BLaER1 (cell line): ENCODE data around the gene DHX35.

Experiments used
- H3K27ac ChIP-seq: shearing (Covaris generic); formaldehyde crosslinking; 2 replicates; pipeline ENCODE4 v1.8.1; 2022
- H3K27me3 ChIP-seq: shearing (Covaris generic); formaldehyde crosslinking; 2 replicates; pipeline ENCODE4 v1.8.1; 2022
- H3K36me3 ChIP-seq: shearing (Covaris generic); formaldehyde crosslinking; 2 replicates; pipeline ENCODE4 v1.8.1; 2022
- H3K4me1 ChIP-seq: shearing (Covaris generic); formaldehyde crosslinking; 2 replicates; pipeline ENCODE4 v1.8.1; 2022
- H3K4me2 ChIP-seq: shearing (Covaris generic); formaldehyde crosslinking; 2 replicates; pipeline ENCODE4 v1.8.1; 2022
- H3K4me3 ChIP-seq: shearing (Covaris generic); formaldehyde crosslinking; 2 replicates; pipeline ENCODE4 v1.8.1; 2022
- H3K9ac ChIP-seq: shearing (Covaris generic); formaldehyde crosslinking; 2 replicates; pipeline ENCODE4 v1.8.1; 2022
- H3K9me3 ChIP-seq: shearing (Covaris generic); formaldehyde crosslinking; 2 replicates; pipeline ENCODE4 v1.8.1; 2022
- H4K20me1 ChIP-seq: shearing (Covaris generic); formaldehyde crosslinking; 2 replicates; pipeline ENCODE4 v1.8.1; 2022
- Cebpa-rat ChIP-seq: shearing (Covaris generic); IDR thresholded peaks from 2 replicates; pipeline ENCODE4 v1.8.1; 2022

Gene DHX35

GRCh38 chr20:39036011-39036410 lies 73.9 kb downstream of the DHX35 start:
- Histone ChIP-seq H3K4me1 (peaks cover 27% of the 10 kb centered on the region), H3K9ac (no peak overlapping the region), H4K20me1 (no peaks in the 10 kb centered on the region), H3K36me3 (peaks cover 87% of the 10 kb centered on the region), H3K9me3 (no peaks in the 10 kb centered on the region), H3K4me2 (no peak overlapping the region), H3K27ac (no peak overlapping the region), H3K27me3 (no peaks in the 10 kb centered on the region), H3K4me3 (no peak overlapping the region)
- TF ChIP-seq Cebpa-rat = no peak

DNA sequence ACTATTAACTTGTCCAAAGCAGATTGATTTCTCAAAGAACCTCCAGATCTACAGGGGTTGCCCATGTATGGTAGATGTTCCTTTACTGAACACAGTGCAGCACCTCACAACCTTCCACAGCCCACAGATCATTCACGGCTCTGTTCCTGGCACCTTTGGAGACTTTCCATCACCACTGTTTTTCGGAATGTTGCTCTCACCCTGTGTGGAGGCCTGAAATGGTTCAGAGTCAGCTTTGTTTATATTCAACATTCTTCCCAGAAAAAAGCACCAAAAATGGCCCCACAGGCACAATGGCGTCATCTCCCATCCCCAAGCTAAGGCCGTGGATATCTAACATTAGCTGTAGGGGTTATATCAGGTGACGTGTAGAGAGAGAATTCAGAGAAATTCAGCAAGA lies 74.7 kb downstream of the DHX35 start:
- Histone ChIP-seq H3K4me2 (no peak overlapping the region), H3K9ac (no peak overlapping the region), H3K4me3 (no peak overlapping the region), H3K9me3 (no peaks in the 10 kb centered on the region), H3K4me1 (peaks cover 20% of the 10 kb centered on the region), H3K27me3 (no peaks in the 10 kb centered on the region), H3K27ac (no peak overlapping the region), H4K20me1 (no peaks in the 10 kb centered on the region), H3K36me3 (peaks cover 87% of the 10 kb centered on the region)
- no peak for TF ChIP-seq Cebpa-rat

DNA sequence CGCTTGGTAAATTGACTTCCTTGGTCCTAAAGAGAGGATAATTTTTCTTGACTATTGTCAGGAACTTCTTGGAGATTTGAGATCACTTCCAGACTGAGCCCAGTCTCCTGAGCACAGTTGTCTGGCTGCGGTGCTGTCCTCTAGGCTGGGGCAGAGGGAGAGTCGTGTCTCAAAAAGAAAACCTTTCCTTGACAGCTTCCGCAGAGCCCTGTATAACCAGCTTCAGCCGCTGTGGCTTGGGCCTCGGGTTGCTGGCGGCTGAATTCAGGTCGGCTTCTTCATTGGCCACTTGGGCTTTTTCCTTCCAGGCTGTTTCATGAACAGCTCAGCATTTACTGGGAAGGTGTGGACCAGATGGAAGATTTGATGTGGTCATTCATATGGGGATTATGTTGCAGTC lies 75.9 kb downstream of the DHX35 start:
- H3K36me3 ChIP-seq = peaks cover 92% of the 10 kb centered on the region
- H3K27me3 ChIP-seq = no peaks in the 10 kb centered on the region
- H3K27ac ChIP-seq = no peak overlapping the region
- peaks cover 10% of the 10 kb centered on the region for H3K4me1 ChIP-seq
- no peak overlapping the region for H3K4me3 ChIP-seq
- H3K9ac ChIP-seq = no peak overlapping the region
- H3K4me2 ChIP-seq = no peak overlapping the region
- no peaks in the 10 kb centered on the region for H4K20me1 ChIP-seq
- no peaks in the 10 kb centered on the region for H3K9me3 ChIP-seq
- TF ChIP-seq Cebpa-rat = no peak

GRCh38 chr20:39038495-39038894 lies 76.4 kb downstream of the DHX35 start:
- H3K4me2 ChIP-seq = no peak overlapping the region
- no peak overlapping the region for H3K27ac ChIP-seq
- no peak overlapping the region for H3K9ac ChIP-seq
- no peak overlapping the region for H3K4me3 ChIP-seq
- peaks cover 94% of the 10 kb centered on the region for H3K36me3 ChIP-seq
- H3K9me3 ChIP-seq = no peaks in the 10 kb centered on the region
- H3K4me1 ChIP-seq = peaks cover 6% of the 10 kb centered on the region
- TF ChIP-seq Cebpa-rat = no peak
- H4K20me1 ChIP-seq = no peaks in the 10 kb centered on the region
- H3K27me3 ChIP-seq = no peaks in the 10 kb centered on the region

DNA sequence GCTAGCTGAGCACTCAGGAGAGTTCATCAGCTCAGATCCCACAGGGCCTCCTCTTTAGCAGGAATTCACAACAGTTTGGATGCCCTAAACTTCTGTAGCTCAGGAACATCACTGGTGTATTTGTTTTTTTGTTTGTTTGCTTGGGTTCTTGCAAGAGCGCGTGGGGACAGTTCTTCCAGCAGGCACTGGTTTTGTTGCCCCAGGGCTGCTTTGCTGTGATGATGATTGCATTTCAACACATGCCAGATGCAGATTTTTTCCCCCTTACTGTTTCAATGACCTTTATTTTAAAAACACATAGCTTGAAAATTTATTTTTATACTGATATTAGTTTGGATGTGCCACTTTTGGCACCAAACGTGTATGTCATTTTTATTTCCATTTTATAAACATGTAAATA lies 77.1 kb downstream of the DHX35 start:
- Histone ChIP-seq H3K9me3 (no peaks in the 10 kb centered on the region), H4K20me1 (no peaks in the 10 kb centered on the region), H3K9ac (no peak overlapping the region), H3K4me2 (no peak overlapping the region), H3K4me3 (no peak overlapping the region), H3K27ac (no peak overlapping the region), H3K4me1 (no peaks in the 10 kb centered on the region), H3K36me3 (peaks cover 87% of the 10 kb centered on the region), H3K27me3 (no peaks in the 10 kb centered on the region)
- TF ChIP-seq Cebpa-rat = no peak

GRCh38 chr20:39040116-39040515 lies 78.0 kb downstream of the DHX35 start:
- peaks cover 78% of the 10 kb centered on the region for H3K36me3 ChIP-seq

DNA sequence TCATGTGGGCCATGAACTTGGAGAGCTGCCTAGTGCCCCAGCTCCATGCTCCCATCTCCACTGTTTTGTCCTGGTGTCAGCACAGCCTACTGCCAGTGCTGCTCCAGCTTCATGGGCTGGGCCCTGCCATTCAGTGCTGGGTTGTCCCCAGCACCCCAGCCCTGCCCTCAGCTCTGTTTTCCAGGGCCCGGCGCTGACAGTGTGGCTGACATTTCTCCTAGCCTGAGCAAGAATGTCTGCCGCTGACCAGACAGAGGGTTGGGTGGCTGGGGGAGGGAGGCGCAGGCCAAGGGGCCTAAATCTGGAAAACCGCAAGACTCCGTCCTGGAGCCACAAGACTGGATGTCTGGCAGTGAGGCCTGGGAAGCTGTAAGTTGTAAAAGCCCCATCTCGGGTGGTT lies 78.9 kb downstream of the DHX35 start:
- Histone ChIP-seq H3K36me3 (peaks cover 69% of the 10 kb centered on the region), H3K4me3 (no peak overlapping the region), H3K27me3 (no peaks in the 10 kb centered on the region), H3K9me3 (no peaks in the 10 kb centered on the region), H3K27ac (no peak overlapping the region), H4K20me1 (no peaks in the 10 kb centered on the region), H3K4me2 (no peak overlapping the region), H3K4me1 (no peaks in the 10 kb centered on the region), H3K9ac (no peak overlapping the region)
- no peak for TF ChIP-seq Cebpa-rat

More at GRCh38 chr20:39040116-39040515, 78.0 kb downstream of the DHX35 start:
- Histone ChIP-seq H3K27me3 (no peaks in the 10 kb centered on the region), H3K4me3 (no peak overlapping the region), H3K9me3 (no peaks in the 10 kb centered on the region), H3K27ac (no peak overlapping the region), H3K9ac (no peak overlapping the region), H3K4me1 (no peaks in the 10 kb centered on the region), H3K4me2 (no peak overlapping the region), H4K20me1 (no peaks in the 10 kb centered on the region)
- no peak for TF ChIP-seq Cebpa-rat

DNA sequence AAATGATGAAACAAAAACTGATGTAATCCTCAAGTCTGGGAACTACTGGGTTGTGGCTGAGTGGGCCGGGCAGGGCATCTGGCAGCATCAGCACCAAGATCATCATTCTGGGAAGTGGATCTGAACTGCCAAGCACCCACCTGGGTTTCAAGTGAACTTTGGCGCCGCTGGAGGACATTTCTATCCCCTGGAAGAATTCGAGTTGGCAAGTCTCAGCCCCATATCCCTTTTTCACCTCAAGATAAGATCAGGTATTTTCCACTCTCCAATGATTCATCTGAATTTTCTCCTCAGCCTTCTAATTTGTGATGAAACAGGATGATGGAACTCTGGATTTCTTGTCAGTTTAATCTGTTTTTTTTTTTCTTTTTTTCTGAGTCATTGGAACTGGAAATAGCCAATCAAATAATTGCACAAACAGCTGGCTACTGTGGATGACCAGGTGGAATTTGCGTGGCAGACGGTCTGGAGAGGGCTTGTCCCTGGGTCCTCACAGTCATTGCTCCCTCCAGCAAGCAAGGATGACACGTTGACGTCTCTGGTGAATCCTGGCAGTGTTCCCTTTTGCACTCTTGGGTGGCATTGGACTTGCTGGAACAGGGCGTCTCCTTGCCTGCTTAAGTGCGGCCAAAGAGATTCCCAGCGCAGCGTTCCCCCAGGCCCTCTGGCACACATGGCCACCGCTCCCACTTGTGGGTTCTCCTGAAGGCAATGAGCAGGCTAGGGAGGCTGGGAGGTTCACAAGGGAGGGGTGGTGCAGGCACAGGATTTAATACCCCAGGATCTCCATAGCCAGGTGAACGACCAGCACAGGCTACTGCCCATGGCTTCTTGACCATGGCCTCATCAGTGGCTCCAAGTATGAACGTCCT lies 80.4 kb downstream of the DHX35 start:
- Histone ChIP-seq H3K4me1 (no peaks in the 10 kb centered on the region), H3K9me3 (no peaks in the 10 kb centered on the region), H4K20me1 (no peaks in the 10 kb centered on the region), H3K27me3 (no peaks in the 10 kb centered on the region), H3K27ac (no peak overlapping the region), H3K9ac (no peak overlapping the region), H3K4me3 (no peak overlapping the region), H3K36me3 (peaks cover 55% of the 10 kb centered on the region), H3K4me2 (no peak overlapping the region)
- no peak for TF ChIP-seq Cebpa-rat

- Histone ChIP-seq H3K4me3 (no peak overlapping the region), H3K27ac (no peak overlapping the region), H4K20me1 (no peaks in the 10 kb centered on the region), H3K4me2 (no peak overlapping the region), H3K9me3 (no peaks in the 10 kb centered on the region), H3K4me1 (peaks cover 5% of the 10 kb centered on the region; the same call in 1 of the 2 replicates), H3K36me3 (peaks cover 35% of the 10 kb centered on the region), H3K27me3 (no peaks in the 10 kb centered on the region), H3K9ac (no peak overlapping the region)
- no peak for TF ChIP-seq Cebpa-rat
Observed at GRCh38 chr20:39044501-39044900, 82.4 kb downstream of the DHX35 start.

DNA sequence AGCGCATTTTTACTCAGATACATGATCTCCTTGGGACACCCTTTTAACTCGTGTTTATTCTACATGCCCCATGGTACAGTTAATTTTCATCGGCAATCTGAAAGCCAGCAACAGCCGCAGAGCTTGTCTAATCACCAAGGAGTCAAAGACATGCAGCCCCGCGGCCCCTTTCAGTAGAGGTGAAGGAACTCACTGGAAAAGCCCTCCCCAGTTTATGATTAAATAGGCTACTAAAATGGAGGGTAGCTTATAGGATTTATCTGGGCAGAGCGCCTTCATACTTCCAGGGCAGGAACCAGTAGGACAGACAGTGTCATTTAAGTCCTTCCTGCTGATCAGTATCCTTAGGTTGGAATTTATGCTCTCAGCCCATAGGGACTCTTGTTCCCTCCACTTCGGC lies 83.5 kb downstream of the DHX35 start:
- no peak for TF ChIP-seq Cebpa-rat
- no peak overlapping the region for H3K4me2 ChIP-seq
- H3K9me3 ChIP-seq = no peaks in the 10 kb centered on the region
- no peaks in the 10 kb centered on the region for H4K20me1 ChIP-seq
- H3K9ac ChIP-seq = no peak overlapping the region
- no peak overlapping the region for H3K27ac ChIP-seq
- H3K4me3 ChIP-seq = no peak overlapping the region
- H3K4me1 ChIP-seq = peaks cover 11% of the 10 kb centered on the region
- peaks cover 24% of the 10 kb centered on the region for H3K36me3 ChIP-seq
- no peaks in the 10 kb centered on the region for H3K27me3 ChIP-seq
